GM12878 (cell line): ENCODE results near the gene CKB.

Source experiments
- CTCF ChIP-seq, 3 experiments: IDR thresholded peaks in 2 of 3; conservative IDR thresholded peaks in 1 of 3; 2 replicates each; pipeline ENCODE4 v1.5.1; 2011; ENCODE audit warnings: low read depth in 3 of 3, low read length in 3 of 3, mild to moderate bottlenecking in 3 of 3, control low read depth in 2 of 3, moderate library complexity in 2 of 3, inconsistent platforms in 1 of 3, mixed read lengths in 1 of 3; ENCODE audit not compliant: control insufficient read depth in 2 of 3, insufficient read depth in 1 of 3; ENCODE audit errors: extremely low read depth in 1 of 3
- KAT2A ChIP-seq: conservative IDR thresholded peaks from 2 replicates; pipeline ENCODE4 v1.6.1; 2011; ENCODE audit warnings: low read depth, low read length; ENCODE audit not compliant: control insufficient read depth
- NFIC ChIP-seq: IDR thresholded peaks from 2 replicates; pipeline ENCODE4 v1.6.1; 2012; ENCODE audit warnings: low read depth, mild to moderate bottlenecking, inconsistent platforms, low read length, moderate library complexity
- NFYB ChIP-seq: IDR thresholded peaks from 2 replicates; pipeline ENCODE4 v1.6.1; 2011; ENCODE audit warnings: low read depth, mild to moderate bottlenecking, low read length, improper control_type of control experiment, moderate library complexity; ENCODE audit not compliant: insufficient read depth
- POLR2AphosphoS5 ChIP-seq: IDR thresholded peaks from 2 replicates; pipeline ENCODE4 v1.6.1; 2011; ENCODE audit warnings: mild to moderate bottlenecking, low read length, inconsistent platforms
- RBBP5 ChIP-seq: fragments of 200-600 bp; sonication (generic); conservative IDR thresholded peaks from 2 replicates; pipeline ENCODE4 v1.6.1; 2016
- REST ChIP-seq: IDR thresholded peaks from 2 replicates; pipeline ENCODE4 v1.6.1; 2012; ENCODE audit warnings: mild to moderate bottlenecking, low read depth, low read length

GRCh38 chr14:103544388-103545218, 22.0 kb upstream of the CKB start:
- TF ChIP-seq KAT2A (no peak), REST (no peak), NFIC (no peak), CTCF (IDR thresholded peaks at IDR 0.05 in 2 of 3, conservative IDR thresholded peaks at IDR 0.05 in 1 of 3; ENCODE audit: control insufficient read depth in 2 of 3, extremely low read depth in 1 of 3, insufficient read depth in 1 of 3, low read depth in 3 of 3, low read length in 3 of 3) (no peak), POLR2AphosphoS5 (no peak), RBBP5 (no peak), NFYB (no peak)
